H1 (cell line): Measurements from ENCODE around the gene NANOGP8. TPM values are rescaled to one million over a fixed set of nuclear protein-coding genes. Genes with fewer than 3 reads are reported as not detected.

Experiments used
- CTCF ChIA-PET: fragments of 300-600 bp; sonication (Branson Sonifier 250); formaldehyde crosslinking; loops from one replicate; lab custom pipeline; 2021; ENCODE audit not compliant: partially characterized antibody; lab: Charles Lee
- POLR2A ChIA-PET: fragments of 300-600 bp; sonication (Branson Sonifier 250); formaldehyde crosslinking; loops from one replicate; lab custom pipeline; 2021; ENCODE audit warnings: inconsistent platforms; ENCODE audit not compliant: partially characterized antibody; lab: Charles Lee
- DNase-seq, 2 experiments: peaks; one replicate each; pipeline versions ENCODE4 v3.0.0 to v3.0.0-alpha.2; 2010 to 2022; ENCODE audit warnings: low spot score in 2 of 2, low read depth in 1 of 2, mixed read lengths in 1 of 2
- FAIRE-seq: peaks from 2 replicates; lab custom pipeline; 2011; peaks lifted over from hg19 to GRCh38; lab: Jason Lieb, UNC
- H2AFZ ChIP-seq: 2 replicates; pipeline ENCODE4 v1.8.1; 2012; ENCODE audit warnings: low read length, inconsistent platforms
- H2AK5ac ChIP-seq: 2 replicates; pipeline ENCODE4 v1.6.1; 2013; ENCODE audit warnings: low read depth, low read length
- H2BK120ac ChIP-seq: replicated peaks from 2 replicates; pipeline ENCODE3; 2013; ENCODE audit warnings: low read depth, low read length, inconsistent platforms
- H2BK12ac ChIP-seq: 2 replicates; pipeline ENCODE4 v1.6.1; 2013; ENCODE audit warnings: low read depth, low read length
- H2BK15ac ChIP-seq: 2 replicates; pipeline ENCODE4 v1.6.1; 2013; ENCODE audit warnings: low read length
- H2BK20ac ChIP-seq: 2 replicates; pipeline ENCODE4 v1.6.1; 2013; ENCODE audit warnings: low read length
- H2BK5ac ChIP-seq: 2 replicates; pipeline ENCODE4 v1.6.1; 2013; ENCODE audit warnings: low read depth, low read length
- H3K14ac ChIP-seq: 2 replicates; pipeline ENCODE4 v1.6.1; 2013; ENCODE audit warnings: inconsistent platforms; ENCODE audit not compliant: insufficient read length
- H3K18ac ChIP-seq: 2 replicates; pipeline ENCODE4 v1.6.1; 2013; ENCODE audit warnings: low read length; ENCODE audit errors: extremely low read depth
- H3K23ac ChIP-seq: 2 replicates; pipeline ENCODE4 v1.6.1; 2013; ENCODE audit warnings: inconsistent platforms; ENCODE audit not compliant: insufficient read length
- H3K23me2 ChIP-seq: 2 replicates; pipeline ENCODE4 v1.6.1; 2013; ENCODE audit warnings: low read depth, low read length
- H3K27ac ChIP-seq: 2 replicates; pipeline ENCODE4 v1.6.1; 2011; ENCODE audit warnings: low read depth, low read length, inconsistent platforms
- H3K27me3 ChIP-seq, 4 experiments: replicated peaks in 1 of 4; 1 replicate in 1 of 4; 2 replicates in 3 of 4; pipeline versions ENCODE4 v1.6.1 to v1.8.1; 2011 to 2013; ENCODE audit warnings: low read length in 3 of 4, mild to moderate bottlenecking in 3 of 4, inconsistent platforms in 2 of 4, mixed read lengths in 2 of 4, moderate library complexity in 1 of 4; ENCODE audit not compliant: control insufficient read depth in 3 of 4, insufficient read depth in 3 of 4; ENCODE audit errors: extremely low read depth in 1 of 4
- H3K36me3 ChIP-seq, 4 experiments: 2 replicates each; pipeline versions ENCODE4 v1.6.1 to v1.8.1; 2011 to 2013; ENCODE audit warnings: mild to moderate bottlenecking in 4 of 4, low read length in 3 of 4, moderate library complexity in 2 of 4, control low read depth in 1 of 4, inconsistent platforms in 1 of 4; ENCODE audit not compliant: insufficient read depth in 4 of 4, control insufficient read depth in 2 of 4
- H3K4ac ChIP-seq: replicated peaks from 2 replicates; pipeline ENCODE3; 2013; ENCODE audit warnings: low read length, low read depth, mixed read lengths, inconsistent platforms; ENCODE audit not compliant: insufficient read length
- H3K4me1 ChIP-seq, 4 experiments: replicated peaks in 1 of 4; 1 replicate in 1 of 4; 2 replicates in 3 of 4; pipeline versions ENCODE4 v1.6.1 to v1.8.1; 2011 to 2013; ENCODE audit warnings: low read length in 3 of 4, inconsistent platforms in 2 of 4, mixed read lengths in 1 of 4; ENCODE audit not compliant: insufficient read depth in 4 of 4, control insufficient read depth in 3 of 4
- H3K4me2 ChIP-seq, 2 experiments: 2 replicates each; pipeline versions ENCODE4 v1.6.1 to v1.8.1; 2011 to 2013; ENCODE audit warnings: low read depth in 2 of 2, low read length in 2 of 2, control low read depth in 1 of 2, inconsistent platforms in 1 of 2, mild to moderate bottlenecking in 1 of 2; ENCODE audit not compliant: insufficient read depth in 1 of 2
- H3K4me3 ChIP-seq, 4 experiments: fragments of 200-600, 300-600 bp in 1 of 4; sonication (generic), shearing (Covaris generic), sonication (Bioruptor Twin) in 1 of 4; 2 replicates each; pipeline versions ENCODE4 v1.5.1 to v1.8.1; 2011 to 2016; ENCODE audit warnings: low read length in 4 of 4, low read depth in 3 of 4, control low read depth in 2 of 4, inconsistent platforms in 2 of 4, mild to moderate bottlenecking in 2 of 4, mixed read lengths in 1 of 4, moderate library complexity in 1 of 4; ENCODE audit not compliant: insufficient read depth in 2 of 4; ENCODE audit errors: extremely low read depth in 1 of 4
- H3K56ac ChIP-seq: replicated peaks from 2 replicates; pipeline ENCODE3; 2013; ENCODE audit warnings: low read depth, mild to moderate bottlenecking, mixed read lengths, low read length, inconsistent platforms; ENCODE audit not compliant: insufficient read length
- H3K79me1 ChIP-seq: 2 replicates; pipeline ENCODE4 v1.6.1; 2013; ENCODE audit warnings: low read depth, low read length, control low read depth
- H3K79me2 ChIP-seq, 2 experiments: 2 replicates each; pipeline versions ENCODE4 v1.6.1 to v1.8.1; 2012 to 2013; ENCODE audit warnings: low read length in 2 of 2, mild to moderate bottlenecking in 2 of 2, inconsistent platforms in 1 of 2; ENCODE audit not compliant: insufficient read depth in 2 of 2, control insufficient read depth in 1 of 2
- H3K9ac ChIP-seq, 4 experiments: replicated peaks in 1 of 4; 1 replicate in 1 of 4; 2 replicates in 3 of 4; pipeline versions ENCODE4 v1.6.1 to v1.8.1; 2011 to 2013; ENCODE audit warnings: low read depth in 3 of 4, low read length in 3 of 4, control low read depth in 2 of 4, mild to moderate bottlenecking in 2 of 4, moderate library complexity in 2 of 4, inconsistent platforms in 1 of 4; ENCODE audit errors: extremely low read depth in 1 of 4
- H3K9me3 ChIP-seq, 2 experiments: 2 replicates each; pipeline versions ENCODE4 v1.6.1 to v1.8.1; 2012 to 2013; ENCODE audit warnings: mild to moderate bottlenecking in 2 of 2, moderate library complexity in 2 of 2, control low read depth in 1 of 2, inconsistent platforms in 1 of 2, low read depth in 1 of 2, low read length in 1 of 2, mixed read lengths in 1 of 2; ENCODE audit not compliant: insufficient read depth in 2 of 2
- H4K20me1 ChIP-seq, 2 experiments: replicated peaks in 1 of 2; 2 replicates each; pipeline versions ENCODE3 to v1.8.1; 2011 to 2013; ENCODE audit warnings: inconsistent platforms in 2 of 2, low read length in 2 of 2, mild to moderate bottlenecking in 1 of 2; ENCODE audit not compliant: insufficient read depth in 2 of 2, control insufficient read depth in 1 of 2
- H4K5ac ChIP-seq: 2 replicates; pipeline ENCODE4 v1.6.1; 2013; ENCODE audit warnings: low read length, low read depth, mixed read lengths, inconsistent platforms; ENCODE audit not compliant: insufficient read length
- H4K8ac ChIP-seq: 2 replicates; pipeline ENCODE4 v1.8.0; 2013; ENCODE audit warnings: mild to moderate bottlenecking, moderate library complexity, low read length, inconsistent platforms; ENCODE audit not compliant: insufficient read depth; ENCODE audit errors: extremely low read depth
- H4K91ac ChIP-seq: replicated peaks from 2 replicates; pipeline ENCODE3; 2013; ENCODE audit warnings: low read length, mixed read lengths, inconsistent platforms; ENCODE audit not compliant: insufficient read length
- EGR1 ChIP-seq: IDR thresholded peaks from 2 replicates; pipeline ENCODE4 v1.6.1; 2011; ENCODE audit warnings: low read depth, low read length, borderline replicate concordance
- GABPA ChIP-seq: IDR thresholded peaks from 2 replicates; pipeline ENCODE4 v1.6.1; 2011; ENCODE audit warnings: mild to moderate bottlenecking, low read length, moderate library complexity, borderline replicate concordance; ENCODE audit not compliant: insufficient read depth
- POLR2A ChIP-seq, 2 experiments: IDR thresholded peaks; 1 replicate in 1 of 2; 2 replicates in 1 of 2; pipeline ENCODE4 v1.6.1; 2011; ENCODE audit warnings: low read depth in 2 of 2, low read length in 2 of 2, mild to moderate bottlenecking in 2 of 2; ENCODE audit errors: control extremely low read depth in 1 of 2
- RXRA ChIP-seq: IDR thresholded peaks from 2 replicates; pipeline ENCODE4 v1.6.1; 2011; ENCODE audit warnings: low read depth, mild to moderate bottlenecking, low read length, moderate library complexity; ENCODE audit not compliant: insufficient read depth
- TAF1 ChIP-seq: IDR thresholded peaks from 2 replicates; pipeline ENCODE4 v1.6.1; 2011; ENCODE audit warnings: mild to moderate bottlenecking, low read depth, low read length
- polyA plus RNA-seq, 7 experiments: library from polyadenylated mRNA; depleted of rRNA in 3 of 7; stranded (reverse) in 5 of 7; unstranded in 2 of 7; fragments of >200 nt in 5 of 7; fragments of 200-250 nt in 2 of 7; gene quantifications; 1 replicate in 5 of 7; 2 replicates in 1 of 7; 4 replicates in 1 of 7; pipeline versions ENCODE4 v1.2.1 to v1.2.3, GENCODE V29; 2011 to 2013; ENCODE audit warnings: missing spikeins in 2 of 7, mixed read lengths in 2 of 7
- total RNA-seq: library from RNA; stranded (reverse); fragmentation: NEBNext Ultra II Directional; extraction: Animal tissue kit (Norgen Biotek cat#: 25700); gene quantifications from 2 replicates; pipeline ENCODE4 v1.2.1, GENCODE V29; 2021
- TF ChIP-seq, protein P1 (sequence below), 3 experiments: IDR thresholded peaks; 1 replicate in 2 of 3; 2 replicates in 1 of 3; pipeline versions ENCODE4 v1.5.1 to v1.6.1; 2011; ENCODE audit warnings: low read length in 3 of 3, mild to moderate bottlenecking in 3 of 3, inconsistent platforms in 2 of 3, low read depth in 1 of 3, moderate library complexity in 1 of 3; ENCODE audit not compliant: insufficient read depth in 1 of 3; ENCODE audit errors: control extremely low read depth in 1 of 3
- TF ChIP-seq, protein P2 (sequence below): IDR thresholded peaks from 2 replicates; pipeline ENCODE4 v1.6.1; 2012; ENCODE audit warnings: low read length, inconsistent platforms

NANOGP8 gene
- total and polyA plus RNA-seq, 2 of the 8 experiments (the other 6 are each of a cell fraction or from before 2014, with no cell fraction given): 23.3 to 40.6 TPM

DNA sequence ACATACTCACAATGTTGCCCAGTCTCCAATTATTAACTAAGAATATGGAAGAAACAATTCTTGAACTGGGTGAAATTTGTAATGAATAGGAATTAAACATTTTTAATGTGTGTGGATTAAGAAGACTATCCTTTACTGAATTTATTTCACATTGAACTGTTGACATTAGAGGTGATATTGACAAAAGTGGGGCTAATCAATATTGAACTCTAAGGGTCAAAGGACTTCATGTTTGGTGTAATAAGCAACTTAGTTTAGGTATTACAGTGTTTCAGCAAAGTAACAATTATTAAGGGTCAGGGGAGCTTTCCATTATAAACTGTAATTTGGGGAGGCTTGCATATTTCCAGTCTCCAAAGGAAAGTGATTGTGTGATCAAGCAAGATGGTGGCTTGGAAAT, 16.2 kb upstream of the NANOGP8 start:
- Histone ChIP-seq H2BK20ac (no peak overlapping the region), H3K4me1 (no peaks in the 10 kb centered on the region), H3K27ac (no peak overlapping the region), H4K5ac (no peak overlapping the region), H3K56ac (no peak overlapping the region), H3K4me3 (no peak overlapping the region), H3K23ac (no peak overlapping the region), H3K18ac (no peak overlapping the region), H3K79me1 (no peaks in the 10 kb centered on the region), H3K23me2 (no peaks in the 10 kb centered on the region), H2BK5ac (no peak overlapping the region), H3K27me3 (no peaks in the 10 kb centered on the region), H2AK5ac (no peak overlapping the region), H4K20me1 (no peaks in the 10 kb centered on the region), H3K9me3 (no peaks in the 10 kb centered on the region), H2BK15ac (no peak overlapping the region), H3K79me2 (no peaks in the 10 kb centered on the region), H2AFZ (no peak overlapping the region), H4K91ac (no peak overlapping the region), H3K9ac (no peak overlapping the region), H3K14ac (no peak overlapping the region), H2BK12ac (no peak overlapping the region), H3K36me3 (no peaks in the 10 kb centered on the region), H4K8ac (no peak overlapping the region), H3K4ac (no peak overlapping the region), H3K4me2 (no peak overlapping the region), H2BK120ac (no peak overlapping the region)
- no peak for TF ChIP-seq TAF1
- TF ChIP-seq, protein P1, sequence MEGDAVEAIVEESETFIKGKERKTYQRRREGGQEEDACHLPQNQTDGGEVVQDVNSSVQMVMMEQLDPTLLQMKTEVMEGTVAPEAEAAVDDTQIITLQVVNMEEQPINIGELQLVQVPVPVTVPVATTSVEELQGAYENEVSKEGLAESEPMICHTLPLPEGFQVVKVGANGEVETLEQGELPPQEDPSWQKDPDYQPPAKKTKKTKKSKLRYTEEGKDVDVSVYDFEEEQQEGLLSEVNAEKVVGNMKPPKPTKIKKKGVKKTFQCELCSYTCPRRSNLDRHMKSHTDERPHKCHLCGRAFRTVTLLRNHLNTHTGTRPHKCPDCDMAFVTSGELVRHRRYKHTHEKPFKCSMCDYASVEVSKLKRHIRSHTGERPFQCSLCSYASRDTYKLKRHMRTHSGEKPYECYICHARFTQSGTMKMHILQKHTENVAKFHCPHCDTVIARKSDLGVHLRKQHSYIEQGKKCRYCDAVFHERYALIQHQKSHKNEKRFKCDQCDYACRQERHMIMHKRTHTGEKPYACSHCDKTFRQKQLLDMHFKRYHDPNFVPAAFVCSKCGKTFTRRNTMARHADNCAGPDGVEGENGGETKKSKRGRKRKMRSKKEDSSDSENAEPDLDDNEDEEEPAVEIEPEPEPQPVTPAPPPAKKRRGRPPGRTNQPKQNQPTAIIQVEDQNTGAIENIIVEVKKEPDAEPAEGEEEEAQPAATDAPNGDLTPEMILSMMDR (IDR thresholded peaks at IDR 0.05; ENCODE audit: control extremely low read depth in 1 of 3, insufficient read depth in 1 of 3, low read depth in 1 of 3, low read length in 3 of 3): no peak
- no peak for TF ChIP-seq POLR2A (IDR thresholded peaks at IDR 0.05; ENCODE audit: control extremely low read depth in 1 of 2, low read depth in 2 of 2, low read length in 2 of 2)
- TF ChIP-seq GABPA: no peak
- TF ChIP-seq RXRA: no peak
- TF ChIP-seq, protein P2, sequence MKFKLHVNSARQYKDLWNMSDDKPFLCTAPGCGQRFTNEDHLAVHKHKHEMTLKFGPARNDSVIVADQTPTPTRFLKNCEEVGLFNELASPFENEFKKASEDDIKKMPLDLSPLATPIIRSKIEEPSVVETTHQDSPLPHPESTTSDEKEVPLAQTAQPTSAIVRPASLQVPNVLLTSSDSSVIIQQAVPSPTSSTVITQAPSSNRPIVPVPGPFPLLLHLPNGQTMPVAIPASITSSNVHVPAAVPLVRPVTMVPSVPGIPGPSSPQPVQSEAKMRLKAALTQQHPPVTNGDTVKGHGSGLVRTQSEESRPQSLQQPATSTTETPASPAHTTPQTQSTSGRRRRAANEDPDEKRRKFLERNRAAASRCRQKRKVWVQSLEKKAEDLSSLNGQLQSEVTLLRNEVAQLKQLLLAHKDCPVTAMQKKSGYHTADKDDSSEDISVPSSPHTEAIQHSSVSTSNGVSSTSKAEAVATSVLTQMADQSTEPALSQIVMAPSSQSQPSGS: no peak
- no peak for TF ChIP-seq EGR1
- POLR2A ChIA-PET: no interaction called here
- CTCF ChIA-PET: no interaction called here
- FAIRE-seq (no peak), DNase-seq (no peak)
